Measurements from ENCODE around the gene LTC4S. TPM values are rescaled to one million over a fixed set of nuclear protein-coding genes. Genes with fewer than 3 reads are reported as not detected.

Gene LTC4S
- total RNA-seq, 2 donors from 2014 or later = 9.0 to 11.1 TPM

DNA sequence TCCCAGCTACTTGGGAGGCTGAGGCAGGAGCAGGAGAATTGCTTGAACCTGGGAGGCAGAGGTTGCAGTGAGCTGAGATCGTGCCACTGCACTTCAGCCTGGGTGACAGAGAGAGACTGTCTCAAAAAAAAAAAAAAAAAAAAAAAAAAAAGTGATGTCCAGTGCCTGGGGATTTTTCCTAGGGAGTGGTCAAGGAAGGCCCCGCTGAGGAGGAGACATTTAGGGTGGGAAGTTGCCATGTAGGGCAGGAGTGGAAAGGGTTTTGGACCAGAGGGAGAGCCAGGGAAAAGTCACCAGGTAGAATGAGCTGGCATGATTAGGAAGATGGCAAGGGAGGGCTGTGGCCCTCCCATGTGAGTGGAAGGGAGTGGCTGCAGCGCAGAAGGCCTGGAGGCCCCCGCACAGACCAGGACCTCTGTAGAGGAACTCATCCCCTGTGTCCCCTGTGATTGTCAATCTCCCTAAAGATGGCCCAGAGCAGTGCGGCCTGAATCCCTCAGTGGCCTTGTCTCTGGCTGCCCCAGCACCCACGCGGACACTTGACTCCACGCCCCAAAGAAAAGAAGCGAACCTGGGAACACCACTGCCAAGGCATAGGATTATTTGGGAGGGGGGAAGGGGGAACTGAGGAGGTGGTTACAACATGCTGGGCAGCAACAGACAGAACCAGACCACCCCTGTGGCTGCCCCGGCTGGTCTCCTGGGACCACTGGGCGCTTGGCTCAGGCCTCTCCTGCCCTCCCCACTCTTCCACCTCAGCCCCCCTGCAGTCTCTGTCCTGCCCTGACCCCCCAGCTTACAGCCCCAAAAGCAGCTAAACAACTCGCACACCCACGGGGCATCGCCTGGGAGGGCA is 24.3 kb downstream of the LTC4S start:
- DNase-seq (ENCODE audit: low spot score) = no peak
- Histone ChIP-seq H3K9me3 (no peaks in the 10 kb centered on the region), H3K27me3 (no peaks in the 10 kb centered on the region), H3K36me3 (peaks cover 13% of the 10 kb centered on the region), H3K4me1 (peaks cover 0 to 53% of the 10 kb centered on the region in 2 donors), H3K4me3 (peak overlapping the region; percentile 39 to 100), H3K27ac (peak overlapping the region; percentile 96 to 100)
- no peak for TF ChIP-seq CTCF (IDR thresholded peaks at IDR 0.05)

- no peaks in the 10 kb centered on the region for H3K9me3 ChIP-seq
- H3K4me1 ChIP-seq = peaks cover 0 to 60% of the 10 kb centered on the region in 2 donors
- peak; percentile 97 for DNase-seq (ENCODE audit: low spot score)
- peaks cover 20% of the 10 kb centered on the region for H3K36me3 ChIP-seq
- peak overlapping the region; percentile 39 to 100 for H3K4me3 ChIP-seq
- no peak for TF ChIP-seq CTCF (IDR thresholded peaks at IDR 0.05)
- no peaks in the 10 kb centered on the region for H3K27me3 ChIP-seq
- peak overlapping the region; percentile 96 to 100 for H3K27ac ChIP-seq
Observed at GRCh38 chr5:179818746-179819295, 25.0 kb downstream of the LTC4S start.

GRCh38 chr5:179819296-179820126 is 25.7 kb downstream of the LTC4S start:
- Histone ChIP-seq H3K36me3 (peaks cover 27% of the 10 kb centered on the region), H3K27me3 (no peaks in the 10 kb centered on the region), H3K27ac (peak overlapping the region; percentile 96 to 100), H3K4me1 (peaks cover 0 to 67% of the 10 kb centered on the region in 2 donors), H3K9me3 (no peaks in the 10 kb centered on the region), H3K4me3 (peak overlapping the region; percentile 76 to 100)
- DNase-seq (ENCODE audit: low spot score) = no peak
- no peak for TF ChIP-seq CTCF (IDR thresholded peaks at IDR 0.05)

DNA sequence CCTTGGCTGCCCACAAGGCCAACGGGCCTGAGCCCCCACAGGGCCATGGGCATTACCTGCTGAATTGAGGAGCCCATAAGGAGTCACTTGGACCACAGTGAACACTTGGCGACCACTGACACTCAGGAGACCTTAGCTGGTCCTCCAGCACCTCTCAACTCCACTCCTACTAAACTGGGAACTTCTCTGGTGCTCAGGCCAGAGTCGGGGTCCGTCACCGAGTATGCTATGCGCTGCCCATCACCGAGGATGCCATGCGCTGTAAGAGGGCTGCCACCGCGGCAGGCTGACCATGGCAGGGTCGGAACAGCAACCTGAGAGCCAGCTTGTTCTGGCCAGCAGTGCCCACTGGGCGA is 26.3 kb downstream of the LTC4S start:
- no peak for TF ChIP-seq CTCF (IDR thresholded peaks at IDR 0.05)
- peak overlapping the region; percentile 76 to 100 for H3K4me3 ChIP-seq
- no peaks in the 10 kb centered on the region for H3K27me3 ChIP-seq
- H3K36me3 ChIP-seq = peaks cover 33% of the 10 kb centered on the region
- peaks cover 0 to 73% of the 10 kb centered on the region in 2 donors for H3K4me1 ChIP-seq
- DNase-seq (ENCODE audit: low spot score) = no peak
- peak overlapping the region; percentile 96 to 100 for H3K27ac ChIP-seq
- H3K9me3 ChIP-seq = no peaks in the 10 kb centered on the region

DNA sequence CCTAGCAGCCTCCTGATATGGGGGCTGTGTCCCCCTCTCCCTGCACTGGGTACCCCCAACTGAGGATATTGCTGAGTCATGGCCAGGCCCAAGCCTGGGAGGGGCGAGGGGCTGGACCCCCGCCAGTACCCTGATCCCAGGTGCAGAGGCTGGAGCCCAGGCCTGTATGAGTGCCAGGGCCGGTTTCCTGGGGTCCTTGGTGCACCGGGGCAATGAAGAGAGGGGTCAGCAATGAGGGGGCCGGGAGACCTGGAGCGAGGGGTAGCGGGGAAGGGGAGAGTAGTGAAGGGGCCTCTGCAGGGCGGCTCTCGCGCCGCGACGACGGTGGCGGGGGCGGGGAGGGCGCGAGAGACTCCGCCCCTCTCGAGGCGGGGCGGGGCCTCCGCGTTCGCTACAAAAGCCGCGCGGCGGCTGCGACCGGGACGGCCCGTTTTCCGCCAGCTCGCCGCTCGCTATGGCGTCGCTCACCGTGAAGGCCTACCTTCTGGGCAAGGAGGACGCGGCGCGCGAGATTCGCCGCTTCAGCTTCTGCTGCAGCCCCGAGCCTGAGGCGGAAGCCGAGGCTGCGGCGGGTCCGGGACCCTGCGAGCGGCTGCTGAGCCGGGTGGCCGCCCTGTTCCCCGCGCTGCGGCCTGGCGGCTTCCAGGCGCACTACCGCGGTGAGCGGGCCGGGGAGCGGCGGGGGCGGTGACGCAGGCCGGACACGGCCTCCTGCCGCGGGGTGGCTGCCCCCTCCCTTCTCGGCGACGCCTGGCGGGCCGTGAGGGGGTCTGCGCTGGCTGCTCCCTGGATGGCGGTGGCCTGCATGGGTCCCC is 26.9 kb downstream of the LTC4S start, which contains the start of gene SQSTM1:
Gene SQSTM1 (plus strand): TSS at position 423 of the 815 bp plus-strand sequence. CDS start 32 bp downstream, at position 455.
- no peak for TF ChIP-seq CTCF (IDR thresholded peaks at IDR 0.05)
- H3K9me3 ChIP-seq = no peaks in the 10 kb centered on the region
- peaks cover 0 to 79% of the 10 kb centered on the region in 2 donors for H3K4me1 ChIP-seq
- H3K27me3 ChIP-seq = no peaks in the 10 kb centered on the region
- peaks cover 39% of the 10 kb centered on the region for H3K36me3 ChIP-seq
- peak within 1 kb of the TSS; percentile 96 to 100 for H3K27ac ChIP-seq
- peak within 1 kb of the TSS; percentile 76 to 100 for H3K4me3 ChIP-seq
- DNase-seq (ENCODE audit: low spot score) = peak; percentile 79
